DMS153 (cell line): ENCODE data around the gene CYTH4.
"Not testable (repeated sequence)": the region's sequence is repeated elsewhere in the genome, so short reads cannot be mapped to it uniquely, and the experiment has no call there.

Experiments used
- DNase-seq: peaks from one replicate; lab custom pipeline; 2025; lab: John Stamatoyannopoulos, UW

Gene CYTH4

GRCh38 chr22:37282385-37282677, at the start of gene CYTH4:
Gene CYTH4, plus strand, starts transcription at chr22:37282508. Its CDS starts 62 bp downstream, at chr22:37282570.
- no peak for DNase-seq

GRCh38 chr22:37233371-37233750, 48.9 kb upstream of the CYTH4 start:
- not testable (repeated sequence) for DNase-seq

GRCh38 chr22:37233751-37234631, 48.3 kb upstream of the CYTH4 start:
- no peak for DNase-seq

GRCh38 chr22:37234736-37235711, 47.3 kb upstream of the CYTH4 start:
- DNase-seq: no peak

- no peak for DNase-seq
Measured at GRCh38 chr22:37235897-37236607, 46.3 kb upstream of the CYTH4 start.

GRCh38 chr22:37237371-37238268, 44.7 kb upstream of the CYTH4 start:
- no peak for DNase-seq

GRCh38 chr22:37239336-37240239, 42.7 kb upstream of the CYTH4 start:
- DNase-seq: no peak

GRCh38 chr22:37240240-37240940, 41.9 kb upstream of the CYTH4 start:
- no peak for DNase-seq

- DNase-seq: no peak
Measured at GRCh38 chr22:37240941-37241320, 41.4 kb upstream of the CYTH4 start.

- no peak for DNase-seq
Measured at GRCh38 chr22:37241351-37242142, 40.8 kb upstream of the CYTH4 start.

- no peak for DNase-seq
Measured at GRCh38 chr22:37242395-37242918, 39.9 kb upstream of the CYTH4 start.

GRCh38 chr22:37243402-37244113, 38.8 kb upstream of the CYTH4 start:
- DNase-seq: no peak

- DNase-seq: no peak
Measured at GRCh38 chr22:37244114-37244921, 38.0 kb upstream of the CYTH4 start, which contains the start of gene RAC2. Gene RAC2, minus strand, starts transcription at chr22:37244269. Its CDS starts 121 bp downstream, at chr22:37244148.

- DNase-seq: no peak
Measured at GRCh38 chr22:37244922-37245722, 37.2 kb upstream of the CYTH4 start.

- no peak for DNase-seq
Measured at GRCh38 chr22:37245740-37246139, 36.6 kb upstream of the CYTH4 start.

GRCh38 chr22:37248251-37248650, 34.1 kb upstream of the CYTH4 start:
- no peak for DNase-seq
